Keratinocyte (primary cell): ENCODE data around the gene CEP85.

Experiments
- CTCF ChIP-seq, 3 experiments: IDR thresholded peaks in 1 of 3; conservative IDR thresholded peaks in 1 of 3; optimal IDR thresholded peaks in 1 of 3; 2 replicates in 2 of 3; 3 replicates in 1 of 3; pipeline versions ENCODE3 to v1.5.1; 2011; ENCODE audit warnings: low read length in 3 of 3, mild to moderate bottlenecking in 3 of 3, moderate library complexity in 2 of 3, control low read depth in 1 of 3, inconsistent platforms in 1 of 3; ENCODE audit not compliant: insufficient read depth in 2 of 3; ENCODE audit errors: extremely low read depth in 1 of 3
- EZH2 ChIP-seq: IDR thresholded peaks from one replicate; pipeline ENCODE4 v1.6.1; 2012; ENCODE audit warnings: inconsistent platforms, mild to moderate bottlenecking, low read length, moderate library complexity

GRCh38 chr1:26291939-26292338, 57.9 kb downstream of the CEP85 start:
- TF ChIP-seq CTCF (optimal IDR thresholded peaks at IDR 0.05 in 1 of 3, IDR thresholded peaks at IDR 0.05 in 1 of 3, conservative IDR thresholded peaks at IDR 0.05 in 1 of 3; ENCODE audit: extremely low read depth in 1 of 3, insufficient read depth in 2 of 3, low read length in 3 of 3) (no peak), EZH2 (no peak)
